ENCODE results near the gene C2CD3.

The C2CD3 gene

GRCh38 chr11:73981051-73981805, 189.6 kb downstream of the C2CD3 start:
- no peak for DNase-seq (ENCODE audit: low read depth)

GRCh38 chr11:73980001-73980961, 190.5 kb downstream of the C2CD3 start:
- no peak for DNase-seq (ENCODE audit: low read depth)

GRCh38 chr11:73978576-73979086, 192.2 kb downstream of the C2CD3 start:
- DNase-seq (ENCODE audit: low read depth) = peak; percentile 26

GRCh38 chr11:73977856-73978519, 192.8 kb downstream of the C2CD3 start:
- DNase-seq (ENCODE audit: low read depth) = no peak

GRCh38 chr11:73976451-73977151, 194.2 kb downstream of the C2CD3 start:
- no peak for DNase-seq (ENCODE audit: low read depth)

GRCh38 chr11:73975479-73975757, 195.4 kb downstream of the C2CD3 start:
- DNase-seq (ENCODE audit: low read depth) = no peak

GRCh38 chr11:73974604-73975478, 196.0 kb downstream of the C2CD3 start:
- no peak for DNase-seq (ENCODE audit: low read depth)

- DNase-seq (ENCODE audit: low read depth) = no peak
Measured at GRCh38 chr11:73972620-73973449, 198.0 kb downstream of the C2CD3 start.

- DNase-seq (ENCODE audit: low read depth) = no peak
Measured at GRCh38 chr11:73972187-73972586, 198.6 kb downstream of the C2CD3 start.

GRCh38 chr11:73971175-73971719, 199.6 kb downstream of the C2CD3 start:
- DNase-seq (ENCODE audit: low read depth) = no peak

- DNase-seq (ENCODE audit: low read depth) = no peak
Measured at GRCh38 chr11:73969991-73970800, 200.6 kb downstream of the C2CD3 start.

GRCh38 chr11:73969091-73969490, 201.7 kb downstream of the C2CD3 start:
- DNase-seq (ENCODE audit: low read depth) = no peak

GRCh38 chr11:73968356-73968966, 202.3 kb downstream of the C2CD3 start:
- no peak for DNase-seq (ENCODE audit: low read depth)

- DNase-seq (ENCODE audit: low read depth) = no peak
Measured at GRCh38 chr11:73965764-73966121, 205.1 kb downstream of the C2CD3 start.

GRCh38 chr11:73965076-73965763, 205.6 kb downstream of the C2CD3 start:
- no peak for DNase-seq (ENCODE audit: low read depth)

GRCh38 chr11:73963861-73964260, 206.9 kb downstream of the C2CD3 start:
- DNase-seq (ENCODE audit: low read depth) = no peak
